Coronary artery (tissue), 2 donors: Measurements from ENCODE around the gene UNC13D.

Experiments used
- DNase-seq: peaks from one replicate; pipeline ENCODE4 v3.0.0-alpha.2; 2017; ENCODE audit warnings: low spot score
- H3K27ac ChIP-seq, 2 donors: fragments of 200-600 bp; sonication (generic); one replicate each; pipeline ENCODE4 v1.5.1; 2016 to 2019
- H3K4me3 ChIP-seq: fragments of 200-600 bp; sonication (generic); 2 replicates; pipeline ENCODE4 v1.5.1; 2016; ENCODE audit warnings: mild to moderate bottlenecking, moderate library complexity
- TF ChIP-seq, protein P1 (sequence below): fragments of 200-600 bp; sonication (generic); IDR thresholded peaks from one replicate; pipeline ENCODE4 v1.5.1; 2019; ENCODE audit warnings: antibody characterized with exemption

UNC13D gene

DNA sequence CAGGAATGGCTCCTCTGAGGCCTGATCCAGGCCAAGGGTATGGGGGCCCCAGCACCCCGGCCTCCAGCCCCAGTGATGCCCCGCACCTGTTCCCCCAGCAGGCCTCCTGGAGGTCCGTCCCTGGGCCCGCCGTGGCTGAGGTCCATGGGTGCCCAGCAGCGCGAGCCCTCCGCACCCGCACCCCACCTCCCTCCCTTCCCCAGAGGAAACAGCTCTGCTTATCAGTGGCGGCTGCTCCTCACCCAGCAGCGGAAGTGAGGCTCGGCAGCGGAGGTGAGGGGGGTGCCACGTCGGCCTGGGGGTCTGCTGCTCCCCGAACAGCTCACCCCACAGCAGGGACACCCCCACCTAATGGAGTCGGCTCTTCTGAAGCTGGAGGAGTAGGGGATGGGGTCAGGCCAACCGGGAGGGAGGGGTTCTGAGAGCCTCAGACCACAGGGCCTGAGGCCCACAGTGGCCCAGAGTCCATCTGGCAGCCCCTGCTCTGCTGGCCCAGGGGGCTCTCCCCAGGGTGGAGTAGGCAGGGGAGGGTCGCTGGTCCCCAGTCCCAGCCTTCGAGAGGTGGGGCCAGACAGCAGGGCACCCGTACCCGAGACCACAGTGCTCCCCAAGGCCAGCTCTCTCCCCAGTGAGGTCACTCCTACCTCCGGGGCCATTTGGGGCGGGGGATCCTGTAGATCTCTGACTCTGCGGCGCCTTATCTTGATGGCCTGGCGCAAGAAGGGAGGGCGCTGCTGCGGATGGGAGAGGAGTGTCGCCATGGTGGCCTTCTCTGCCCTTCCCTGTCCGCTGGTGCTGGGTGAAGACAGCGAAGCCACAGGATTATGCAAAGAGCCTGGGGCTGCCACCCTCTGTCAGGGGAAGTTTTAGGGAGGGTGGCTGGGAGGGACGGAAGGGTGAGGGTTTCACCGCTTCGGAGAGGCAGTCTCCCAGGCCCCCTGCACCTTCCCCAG is at the start of gene UNC13D:
Gene UNC13D, minus strand, starts transcription at position 828 of the 953 bp plus-strand sequence. Its CDS starts 67 bp downstream, at position 761.
- TF ChIP-seq, protein P1, sequence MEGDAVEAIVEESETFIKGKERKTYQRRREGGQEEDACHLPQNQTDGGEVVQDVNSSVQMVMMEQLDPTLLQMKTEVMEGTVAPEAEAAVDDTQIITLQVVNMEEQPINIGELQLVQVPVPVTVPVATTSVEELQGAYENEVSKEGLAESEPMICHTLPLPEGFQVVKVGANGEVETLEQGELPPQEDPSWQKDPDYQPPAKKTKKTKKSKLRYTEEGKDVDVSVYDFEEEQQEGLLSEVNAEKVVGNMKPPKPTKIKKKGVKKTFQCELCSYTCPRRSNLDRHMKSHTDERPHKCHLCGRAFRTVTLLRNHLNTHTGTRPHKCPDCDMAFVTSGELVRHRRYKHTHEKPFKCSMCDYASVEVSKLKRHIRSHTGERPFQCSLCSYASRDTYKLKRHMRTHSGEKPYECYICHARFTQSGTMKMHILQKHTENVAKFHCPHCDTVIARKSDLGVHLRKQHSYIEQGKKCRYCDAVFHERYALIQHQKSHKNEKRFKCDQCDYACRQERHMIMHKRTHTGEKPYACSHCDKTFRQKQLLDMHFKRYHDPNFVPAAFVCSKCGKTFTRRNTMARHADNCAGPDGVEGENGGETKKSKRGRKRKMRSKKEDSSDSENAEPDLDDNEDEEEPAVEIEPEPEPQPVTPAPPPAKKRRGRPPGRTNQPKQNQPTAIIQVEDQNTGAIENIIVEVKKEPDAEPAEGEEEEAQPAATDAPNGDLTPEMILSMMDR, result no peak
- peak within 1 kb of the TSS; percentile 54 for H3K4me3 ChIP-seq
- peak within 1 kb of the TSS; percentile 91 to 96 for H3K27ac ChIP-seq
- DNase-seq, result no peak

- no peak overlapping the region for H3K4me3 ChIP-seq
- TF ChIP-seq, protein P1, result no peak
- no peak for DNase-seq
- H3K27ac ChIP-seq, result no peak overlapping the region
These were observed 49.3 kb upstream of the UNC13D start for GRCh38 chr17:75893305-75894048.

DNA sequence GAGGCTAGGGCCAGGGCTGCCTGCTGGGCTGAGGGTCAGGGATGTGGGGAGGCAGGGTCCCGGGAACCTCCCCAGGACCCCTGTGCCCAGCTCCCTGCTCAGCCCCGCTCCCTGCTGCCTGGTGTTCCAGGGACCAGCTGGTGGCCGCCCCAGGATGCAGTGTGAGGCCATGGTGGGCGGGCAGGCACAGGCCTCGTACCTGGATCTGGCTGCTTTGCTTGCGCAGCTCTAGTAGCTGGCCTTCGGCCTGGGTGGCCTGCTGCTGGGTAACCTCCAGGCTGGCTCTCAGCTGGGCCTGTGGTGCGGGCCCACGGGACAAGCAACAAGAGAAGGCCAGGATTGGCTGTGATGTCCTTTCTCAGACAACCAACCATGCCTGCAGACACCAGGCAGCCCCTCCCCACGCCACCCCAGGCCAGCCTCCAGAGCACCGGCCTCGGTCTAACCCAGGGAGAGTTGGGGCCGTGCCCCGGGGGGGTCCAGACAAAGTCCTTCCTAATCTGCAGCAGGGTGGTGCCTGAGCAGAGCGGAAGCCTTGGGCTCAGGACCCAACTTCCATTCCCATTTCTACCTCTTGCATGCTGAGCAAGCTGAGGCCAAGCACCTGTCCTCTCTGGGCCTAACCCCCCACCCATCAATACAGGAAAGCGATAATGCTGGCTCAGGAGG is 48.5 kb upstream of the UNC13D start:
- no peak overlapping the region for H3K4me3 ChIP-seq
- TF ChIP-seq, protein P1, result no peak
- no peak for DNase-seq
- H3K27ac ChIP-seq, result no peak overlapping the region

DNA sequence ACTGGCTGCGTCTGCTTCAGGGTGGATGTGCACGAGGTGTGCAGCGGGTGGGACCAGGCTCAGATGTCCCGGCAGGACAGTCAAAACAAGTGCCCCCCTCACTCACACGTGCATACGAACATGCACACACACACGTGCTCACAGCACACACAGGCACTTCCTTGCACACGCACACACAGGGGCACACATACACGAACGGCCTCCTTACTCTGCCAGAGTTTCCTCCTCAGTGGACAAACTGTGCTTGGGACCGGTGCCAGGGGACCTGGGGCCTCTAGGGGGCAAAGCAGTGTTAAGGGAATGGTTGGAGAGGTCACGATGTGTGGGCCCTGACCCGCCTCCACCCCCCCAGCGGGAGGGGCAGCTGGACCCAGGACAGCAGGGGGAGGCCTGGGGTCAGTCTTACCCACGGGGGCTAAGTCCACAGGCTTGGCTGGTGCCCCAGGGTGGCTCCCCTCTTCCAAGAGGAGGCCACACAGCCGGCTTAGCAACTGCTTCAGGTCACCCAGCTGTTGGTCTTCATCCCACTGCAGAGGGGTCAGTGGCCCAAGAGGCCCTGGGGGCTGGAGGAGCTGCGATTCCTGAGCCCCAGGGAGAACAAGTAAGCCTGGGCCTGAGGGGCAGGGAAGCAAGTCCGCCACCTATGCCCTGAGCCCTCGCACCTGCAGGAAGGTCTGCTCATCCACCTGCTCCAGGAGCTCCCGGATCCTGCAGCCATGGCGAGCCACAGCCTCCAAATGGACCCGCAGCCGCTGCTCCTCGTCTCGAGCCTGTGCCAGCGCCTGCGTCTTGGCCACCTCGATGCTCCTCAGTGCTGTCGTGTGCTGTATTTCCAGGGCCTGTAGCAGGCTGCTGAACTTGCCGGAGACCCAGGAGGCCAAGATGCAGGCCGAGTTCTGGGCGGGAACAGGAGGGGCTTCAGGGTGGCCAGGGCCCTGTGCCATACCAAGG is 47.7 kb upstream of the UNC13D start:
- H3K27ac ChIP-seq, result peak overlapping the region in 1 of 2 donors; percentile 7

GRCh38 chr17:75891022-75891604 is 46.9 kb upstream of the UNC13D start:
- H3K27ac ChIP-seq, result no peak overlapping the region
- no peak overlapping the region for H3K4me3 ChIP-seq
- no peak for DNase-seq
- TF ChIP-seq, protein P1, result no peak

More for the DNA sequence above, 47.7 kb upstream of the UNC13D start:
- TF ChIP-seq, protein P1, result no peak
- H3K4me3 ChIP-seq, result no peak overlapping the region
- no peak for DNase-seq

- TF ChIP-seq, protein P1, result no peak
- no peak overlapping the region for H3K27ac ChIP-seq
- no peak overlapping the region for H3K4me3 ChIP-seq
- no peak for DNase-seq
These were observed 45.2 kb upstream of the UNC13D start for GRCh38 chr17:75889454-75889853.
